Measurements from ENCODE around the gene SMCHD1.
"Not testable (repeated sequence)": the region's sequence is repeated elsewhere in the genome, so short reads cannot be mapped to it uniquely, and the experiment has no call there.

The SMCHD1 gene

DNA sequence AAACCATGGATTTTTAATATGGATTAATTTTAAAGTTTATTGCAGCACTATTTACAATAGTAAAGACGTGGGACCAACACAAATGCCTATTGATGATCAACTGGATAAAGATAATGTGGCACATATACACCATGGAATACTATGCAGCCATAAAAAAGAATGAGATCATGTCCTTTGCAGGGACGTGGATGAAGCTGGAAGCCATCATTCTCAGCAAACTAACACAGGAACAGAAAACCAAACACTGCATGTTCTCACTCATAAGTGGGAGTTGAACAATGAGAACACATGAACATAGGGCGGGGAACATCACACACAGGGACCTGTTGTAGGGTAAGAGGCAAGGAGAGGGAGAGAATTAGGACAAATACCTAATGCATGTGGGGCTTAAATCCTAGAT is 5.3 kb downstream of the SMCHD1 start:
- DNase-seq: not testable (repeated sequence)

DNA sequence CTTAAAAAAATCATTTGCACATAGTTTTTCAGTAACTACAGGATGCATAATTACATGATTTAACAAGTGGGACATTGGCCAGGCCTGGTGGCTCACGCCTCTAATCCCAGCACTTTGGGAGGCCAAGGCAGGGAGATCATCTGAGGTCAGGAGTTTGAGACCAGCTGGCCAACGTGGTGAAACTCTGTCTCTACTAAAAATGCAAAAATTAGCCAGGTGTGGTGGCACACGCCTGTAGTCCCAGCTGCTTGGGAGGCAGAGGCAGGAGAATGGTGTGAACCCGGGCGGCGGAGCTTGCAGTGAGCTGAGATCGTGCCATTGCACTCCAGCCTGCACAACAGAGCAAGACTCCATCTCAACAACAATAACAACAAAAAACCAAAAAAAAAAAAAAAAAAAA is 6.8 kb downstream of the SMCHD1 start:
- DNase-seq: not testable (repeated sequence)

DNA sequence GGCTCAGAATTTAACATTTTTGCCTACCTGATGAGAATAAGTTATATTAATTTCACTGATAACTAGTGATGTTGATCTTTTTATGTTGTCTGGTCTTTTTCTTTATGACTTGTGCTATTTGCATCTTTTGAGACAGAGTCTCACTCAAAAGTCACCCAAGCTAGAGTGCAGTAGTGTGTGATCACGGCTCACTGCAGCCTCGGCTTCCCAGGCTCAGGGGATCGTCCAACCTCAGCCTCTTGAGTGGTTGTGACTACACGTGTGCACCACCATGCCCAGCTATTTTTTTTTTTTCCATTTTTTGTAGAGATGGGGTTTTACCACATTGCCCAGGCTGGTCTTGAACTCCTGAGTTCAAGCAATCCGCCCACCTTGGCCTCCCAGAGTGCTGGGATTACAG is 7.5 kb downstream of the SMCHD1 start:
- DNase-seq: no peak

DNA sequence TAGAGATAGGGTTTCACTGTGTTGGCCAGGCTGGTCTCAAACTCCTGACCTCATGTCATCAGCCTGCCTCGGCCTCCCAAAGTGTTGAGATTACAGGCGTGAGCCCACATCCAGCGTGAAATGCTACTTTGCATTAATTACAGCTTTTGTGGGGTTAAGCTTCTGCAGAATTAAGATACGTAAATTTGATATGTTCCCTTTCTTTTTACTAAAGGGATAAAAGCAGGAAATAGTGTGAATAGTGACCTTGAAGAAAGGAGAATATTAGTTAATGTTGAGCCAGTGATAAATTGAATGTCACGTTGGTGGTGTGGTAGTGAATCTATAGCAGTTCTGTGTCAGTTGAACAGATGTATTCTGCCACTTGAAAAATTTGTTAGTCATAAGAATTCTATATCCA is 16.9 kb downstream of the SMCHD1 start:
- no peak for DNase-seq

DNA sequence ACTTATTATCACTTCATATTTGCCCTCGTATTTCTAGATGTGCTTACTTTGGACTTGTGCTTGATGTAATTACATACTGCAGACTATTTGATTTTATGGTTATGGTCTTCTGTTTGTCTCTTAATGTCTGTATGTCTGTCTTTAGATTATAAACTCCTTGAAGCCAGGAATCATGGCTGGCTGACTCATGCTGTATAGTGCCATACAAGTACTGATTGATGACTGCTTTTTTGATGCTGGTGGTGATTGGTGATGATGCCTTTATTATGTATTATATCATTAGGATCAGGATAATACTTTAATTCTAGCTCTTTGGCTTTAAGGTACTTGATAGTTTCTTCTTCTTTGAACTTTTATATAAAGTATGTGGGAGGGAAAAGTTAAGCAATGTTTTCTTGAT is 17.3 kb downstream of the SMCHD1 start:
- no peak for DNase-seq

DNA sequence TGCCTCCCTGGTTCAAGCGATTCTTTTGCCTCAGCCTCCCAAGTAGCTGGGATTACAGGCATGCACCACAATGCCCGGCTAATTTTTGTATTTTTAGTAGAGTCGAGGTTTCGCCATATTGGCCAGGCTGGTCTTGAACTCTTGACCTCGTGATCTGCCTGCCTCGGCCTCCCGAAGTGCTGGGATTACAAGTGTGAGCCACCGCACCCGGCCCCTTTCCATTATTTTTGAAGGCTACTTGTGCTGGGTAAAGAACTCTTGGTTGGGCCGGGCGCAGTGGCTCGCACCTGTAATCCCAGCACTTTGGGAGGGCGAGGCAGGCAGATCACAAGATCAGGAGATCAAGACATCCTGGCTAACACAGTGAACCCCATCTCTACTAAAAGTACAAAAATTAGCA is 23.4 kb downstream of the SMCHD1 start:
- DNase-seq: not testable (repeated sequence)

DNA sequence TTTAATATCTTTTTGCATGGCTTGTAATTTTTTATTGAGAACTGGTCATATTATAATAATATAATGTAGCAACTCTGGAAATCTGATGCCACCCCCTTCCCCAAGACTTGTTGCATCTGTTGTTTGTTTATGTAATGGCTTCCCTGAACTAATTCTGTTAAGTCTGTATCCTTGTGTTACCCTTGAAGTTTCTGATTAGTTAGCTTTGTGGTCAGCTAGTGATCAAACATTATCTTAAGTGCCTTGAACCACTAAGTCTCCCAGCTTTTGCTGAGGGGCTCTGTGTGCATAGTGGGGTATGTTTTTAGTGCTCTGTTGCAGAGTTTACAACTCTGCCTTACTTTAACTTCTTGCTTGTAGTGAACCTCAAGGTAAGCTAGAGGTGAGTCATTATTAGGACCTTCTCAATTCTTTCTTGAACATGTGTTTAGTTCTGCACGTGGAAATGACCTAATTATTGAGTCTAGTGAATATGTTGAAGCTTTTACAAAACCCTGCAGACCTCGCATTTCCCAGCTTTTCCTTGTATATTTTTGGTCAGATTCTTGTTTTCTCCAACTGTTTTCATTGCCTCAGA is 24.8 kb downstream of the SMCHD1 start:
- no peak for DNase-seq

DNA sequence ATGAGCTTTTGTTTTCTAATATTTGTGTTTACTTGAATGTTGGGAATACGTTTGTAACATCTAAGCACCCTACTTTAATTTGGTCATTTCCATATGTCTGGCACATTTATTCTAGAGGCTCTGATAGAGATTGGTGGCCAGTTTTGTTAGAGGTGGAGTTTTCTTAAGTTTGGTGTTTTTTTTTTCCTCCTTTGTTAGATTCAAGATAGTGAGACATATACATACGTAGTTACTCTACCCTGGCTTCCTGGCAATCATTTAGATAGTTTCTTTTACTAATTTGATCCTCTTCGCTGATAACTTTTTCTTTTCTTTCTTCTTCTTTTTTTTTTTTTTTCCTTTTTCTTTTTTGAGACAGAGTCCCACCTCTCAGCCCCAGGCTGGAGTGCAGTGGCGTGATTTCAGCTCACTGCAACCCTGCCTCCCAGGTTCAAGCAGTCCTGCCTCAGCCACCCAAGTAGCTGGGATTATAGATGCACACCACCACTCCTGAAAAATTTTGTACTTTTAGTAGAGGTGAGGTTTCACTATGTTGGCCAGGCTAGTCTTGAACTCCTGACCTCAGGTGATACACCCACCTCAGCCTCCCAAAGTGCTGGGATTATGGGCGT is 26.6 kb downstream of the SMCHD1 start:
- no peak for DNase-seq

DNA sequence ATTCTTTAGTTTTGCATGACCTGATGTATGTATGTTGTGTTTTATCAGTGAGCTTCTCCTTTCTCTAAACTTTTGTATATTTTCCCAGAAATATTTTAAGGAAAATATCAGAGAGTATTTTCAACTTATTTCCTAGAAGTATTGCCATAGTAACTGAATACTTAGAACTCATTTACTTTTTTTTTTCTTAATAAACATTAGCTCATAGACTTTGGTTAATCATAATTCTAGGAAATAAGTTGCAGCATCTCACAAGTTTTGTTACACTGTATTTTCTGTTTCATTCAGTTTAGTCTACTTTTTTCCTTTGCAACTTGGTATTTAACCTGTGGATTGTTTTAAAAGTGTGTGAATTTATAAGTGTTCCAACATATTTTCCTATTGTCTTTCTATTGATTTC is 27.5 kb downstream of the SMCHD1 start:
- DNase-seq: no peak

DNA sequence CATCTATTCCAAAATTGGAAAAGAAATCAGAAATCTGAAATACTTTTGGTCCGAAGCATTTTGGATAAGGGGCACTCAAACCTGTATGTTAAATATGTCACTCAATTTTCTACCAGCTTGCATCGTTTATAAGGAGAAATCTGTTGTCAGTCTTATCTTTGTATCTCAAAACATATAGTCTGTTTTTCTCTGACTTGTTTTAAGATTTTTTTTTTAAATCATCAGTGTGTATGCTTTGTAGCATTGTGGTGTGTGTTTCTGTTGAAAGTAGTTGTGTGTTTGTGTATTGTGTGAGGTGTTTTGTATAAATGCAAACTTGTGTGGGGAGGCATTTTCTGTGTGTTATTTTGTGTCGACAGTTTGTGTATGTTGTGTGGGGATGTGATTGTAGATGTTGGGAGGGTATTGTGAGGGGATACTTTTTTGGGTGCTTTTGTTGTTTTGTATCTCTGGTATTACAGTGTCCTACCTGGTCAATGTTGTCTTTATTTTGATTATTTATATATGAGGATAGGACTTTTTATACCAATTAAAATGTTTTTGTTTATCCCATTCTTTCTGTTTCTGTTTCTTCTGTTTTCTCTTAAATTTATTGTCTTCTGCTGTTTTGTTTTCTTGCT is 30.9 kb downstream of the SMCHD1 start:
- no peak for DNase-seq

DNA sequence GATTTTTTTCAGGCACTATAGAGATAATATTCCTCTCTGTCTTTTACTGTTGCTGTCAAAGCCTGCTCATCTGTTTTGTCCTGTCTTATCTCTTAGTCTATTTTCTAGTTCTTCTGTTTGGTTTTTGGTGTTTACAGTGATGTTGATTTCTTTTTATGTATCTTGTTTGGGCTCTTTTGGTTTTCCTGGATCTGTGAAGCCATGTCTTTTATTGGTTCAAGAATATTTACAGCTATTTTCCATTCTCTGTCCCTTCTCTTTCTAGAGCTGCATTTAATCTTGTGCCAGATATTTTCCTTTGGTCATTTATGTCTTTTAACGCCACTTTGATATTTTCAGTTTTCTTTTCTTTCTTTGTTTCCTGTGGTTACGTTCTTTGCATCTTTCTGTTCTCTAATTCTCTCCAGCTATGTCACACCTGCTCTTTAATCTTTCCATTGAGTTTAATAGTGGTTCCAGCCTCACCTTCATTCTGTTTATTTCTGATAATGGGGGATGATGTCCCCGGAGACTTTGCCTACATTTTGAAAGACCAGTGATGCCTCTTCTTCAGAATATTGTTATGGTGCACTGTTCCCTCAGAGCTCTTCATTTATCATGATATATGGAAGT is 32.0 kb downstream of the SMCHD1 start:
- DNase-seq: no peak

DNA sequence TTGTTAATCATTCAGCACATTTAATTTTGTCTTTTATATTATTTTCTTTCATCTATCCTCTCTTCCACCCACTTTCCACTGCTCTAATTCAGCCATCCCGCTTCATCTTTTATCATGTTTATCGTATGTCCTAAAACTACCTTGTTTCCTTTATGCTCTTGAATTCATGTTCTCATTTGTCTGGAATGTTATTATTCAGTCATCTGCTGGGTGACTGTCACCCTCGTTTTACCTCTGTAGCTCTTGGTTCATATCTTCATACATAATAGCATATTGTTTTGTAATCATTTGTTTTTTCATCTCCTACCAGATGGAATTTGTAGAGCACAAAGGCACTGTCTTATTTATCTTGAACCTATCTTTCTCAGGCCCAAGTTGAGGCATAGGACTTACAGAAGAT is 37.0 kb downstream of the SMCHD1 start:
- DNase-seq: no peak

DNA sequence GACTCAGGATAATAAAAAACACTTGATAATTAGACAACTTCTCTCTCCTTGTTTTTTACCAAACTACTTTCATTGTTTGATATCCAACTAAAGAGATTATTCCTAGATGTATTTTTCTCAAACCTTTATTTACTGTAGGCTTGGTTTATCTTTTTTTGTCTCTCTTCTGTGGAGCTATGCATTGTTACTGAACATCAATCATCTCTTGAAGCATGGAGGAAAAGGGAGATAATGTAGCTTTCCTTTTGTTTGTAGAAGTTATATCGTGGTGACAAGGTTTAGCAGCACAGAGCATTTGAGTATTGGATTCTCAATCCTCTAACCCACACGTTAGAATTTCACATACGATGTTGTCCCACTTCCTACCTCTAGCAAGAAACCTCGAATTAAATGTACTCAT is 41.7 kb downstream of the SMCHD1 start:
- DNase-seq: no peak

DNA sequence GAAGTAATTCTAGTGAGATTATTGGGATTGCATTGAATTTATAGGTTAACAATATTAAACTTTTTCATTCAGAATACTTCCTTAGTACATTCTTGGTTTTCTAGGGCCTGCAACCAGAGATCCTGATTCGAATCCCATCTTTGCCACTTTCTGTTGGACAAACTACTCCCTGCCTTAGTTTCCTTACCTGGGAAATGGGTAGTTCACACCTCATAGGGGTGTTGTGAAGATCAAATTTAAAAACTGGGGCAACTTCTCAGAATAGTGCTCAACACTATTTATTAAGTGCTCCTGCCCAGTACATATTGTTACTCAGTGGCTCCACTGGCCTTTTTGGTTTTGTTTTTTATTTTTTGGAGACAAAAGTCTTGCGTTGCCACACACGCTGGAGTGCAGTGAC is 43.5 kb downstream of the SMCHD1 start:
- DNase-seq: no peak

DNA sequence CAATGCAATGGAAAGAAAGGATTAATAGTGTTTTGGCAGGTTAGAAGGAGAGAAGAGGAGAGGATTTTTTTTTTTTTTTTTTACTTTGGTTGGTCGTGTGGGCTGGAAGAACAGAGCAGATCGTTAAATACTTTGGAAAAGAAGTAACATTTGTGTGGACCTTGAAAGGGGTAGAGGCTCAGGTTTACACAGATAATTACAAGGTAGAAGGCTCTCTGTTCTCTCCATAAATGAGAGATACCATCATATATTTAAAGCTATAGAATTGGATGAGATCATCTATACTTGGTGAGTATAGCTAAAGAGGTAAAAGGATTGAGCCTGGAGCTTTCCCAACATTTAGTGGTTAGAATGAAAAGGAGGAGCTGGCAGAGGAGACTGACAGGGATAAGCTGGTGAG is 49.0 kb downstream of the SMCHD1 start:
- DNase-seq: no peak

DNA sequence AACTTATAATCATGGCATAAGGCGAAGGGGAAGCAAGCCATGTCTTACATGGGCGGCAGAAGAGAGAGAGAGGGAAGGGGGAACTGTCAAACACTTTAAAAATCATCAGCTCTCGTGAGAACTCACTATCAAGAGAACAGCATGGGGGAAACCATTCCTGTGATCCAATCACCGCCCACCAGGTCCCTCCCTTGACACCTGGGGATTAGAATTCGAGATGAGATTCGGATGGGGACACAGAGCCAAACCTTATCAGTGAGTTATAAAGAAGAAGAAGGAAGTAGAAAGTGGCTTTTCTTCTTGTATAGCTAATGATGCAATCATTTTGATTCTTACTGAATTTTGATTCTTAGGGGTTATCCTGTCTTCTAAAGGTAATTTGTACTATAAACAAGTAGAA is 51.4 kb downstream of the SMCHD1 start:
- no peak for DNase-seq

DNA sequence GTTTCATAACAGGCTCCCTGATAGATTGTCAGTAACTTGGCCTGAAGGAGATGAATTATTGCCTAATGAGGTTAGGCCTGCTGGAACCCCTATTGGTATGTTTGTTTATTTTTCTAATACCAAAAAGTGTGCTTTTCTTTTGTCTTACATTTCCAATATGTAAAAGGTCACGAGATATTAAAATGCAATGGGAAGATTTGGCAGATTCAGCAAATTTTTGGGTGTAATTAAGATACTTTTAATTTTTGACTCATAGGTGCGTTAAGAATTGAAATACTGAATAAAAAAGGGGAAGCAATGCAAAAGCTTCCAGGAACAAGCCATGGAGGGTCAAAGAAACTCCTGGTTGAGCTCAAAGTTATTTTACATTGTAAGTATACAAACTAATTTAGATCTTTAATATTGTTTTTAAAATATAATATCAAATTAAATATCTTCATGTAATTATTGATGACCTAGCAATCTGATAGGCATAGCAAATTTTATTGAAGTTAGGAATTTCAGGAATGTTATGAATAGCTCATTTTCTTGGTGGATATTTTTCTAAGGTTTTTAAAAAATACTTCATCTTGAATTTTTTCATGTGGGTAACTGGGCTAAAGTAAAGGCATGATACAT is 52.1 kb downstream of the SMCHD1 start:
- DNase-seq: no peak

DNA sequence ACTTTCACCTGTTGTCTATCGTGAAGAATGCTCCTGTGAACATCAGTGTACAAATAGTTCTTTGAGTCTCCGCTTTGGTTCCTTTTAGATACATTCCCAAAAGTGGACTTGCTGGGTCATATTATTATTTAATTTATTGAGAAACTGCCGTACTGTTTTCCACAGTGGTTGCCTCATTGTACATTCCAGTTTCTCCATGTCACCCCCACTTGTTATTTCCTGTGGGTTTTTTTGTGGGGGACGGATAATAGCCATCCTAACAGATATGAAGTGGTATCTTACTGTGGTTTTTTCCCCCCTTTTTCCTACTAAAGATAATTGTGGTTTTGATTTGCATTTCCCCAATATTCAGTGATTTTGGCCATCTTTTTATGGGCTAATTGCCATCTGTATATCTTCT is 53.8 kb downstream of the SMCHD1 start:
- DNase-seq: no peak

DNA sequence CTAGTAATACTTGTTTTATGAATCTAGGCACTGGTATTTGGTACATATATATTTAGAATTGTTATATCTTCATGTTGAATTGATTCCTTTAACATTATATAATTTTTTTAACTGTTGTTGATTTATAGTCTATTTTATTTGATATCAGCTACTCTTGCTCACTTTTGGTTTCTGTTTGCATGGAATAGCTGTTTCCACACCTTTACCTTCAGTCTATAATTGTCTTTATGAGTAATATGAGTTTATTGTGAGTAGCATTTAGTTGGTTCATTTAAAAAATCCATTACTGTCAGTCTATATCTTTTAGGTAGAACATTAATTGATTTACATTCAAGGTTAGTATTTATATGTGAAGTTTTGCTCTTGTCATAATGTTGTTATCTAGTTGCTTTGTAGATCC is 58.6 kb downstream of the SMCHD1 start:
- DNase-seq: no peak

DNA sequence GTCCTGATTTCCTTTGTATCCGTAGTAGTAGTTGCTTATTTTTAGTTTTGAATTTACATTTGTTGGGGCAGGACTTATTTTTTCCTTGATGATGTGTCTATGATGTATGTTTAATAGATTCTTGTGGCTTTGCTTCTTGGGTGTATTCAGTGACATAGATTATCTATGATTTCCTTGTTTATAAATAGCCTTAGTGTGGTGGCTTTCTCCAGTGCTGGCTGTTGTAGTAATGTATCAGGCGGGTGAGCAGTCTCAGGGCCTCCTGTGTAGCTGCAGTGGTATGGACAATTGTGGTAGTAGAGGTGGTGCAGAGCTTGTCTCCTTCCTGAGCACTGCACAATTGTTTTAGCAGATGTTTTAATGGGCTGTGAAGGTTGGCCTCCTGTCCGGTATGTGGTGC is 60.5 kb downstream of the SMCHD1 start:
- DNase-seq: no peak

DNA sequence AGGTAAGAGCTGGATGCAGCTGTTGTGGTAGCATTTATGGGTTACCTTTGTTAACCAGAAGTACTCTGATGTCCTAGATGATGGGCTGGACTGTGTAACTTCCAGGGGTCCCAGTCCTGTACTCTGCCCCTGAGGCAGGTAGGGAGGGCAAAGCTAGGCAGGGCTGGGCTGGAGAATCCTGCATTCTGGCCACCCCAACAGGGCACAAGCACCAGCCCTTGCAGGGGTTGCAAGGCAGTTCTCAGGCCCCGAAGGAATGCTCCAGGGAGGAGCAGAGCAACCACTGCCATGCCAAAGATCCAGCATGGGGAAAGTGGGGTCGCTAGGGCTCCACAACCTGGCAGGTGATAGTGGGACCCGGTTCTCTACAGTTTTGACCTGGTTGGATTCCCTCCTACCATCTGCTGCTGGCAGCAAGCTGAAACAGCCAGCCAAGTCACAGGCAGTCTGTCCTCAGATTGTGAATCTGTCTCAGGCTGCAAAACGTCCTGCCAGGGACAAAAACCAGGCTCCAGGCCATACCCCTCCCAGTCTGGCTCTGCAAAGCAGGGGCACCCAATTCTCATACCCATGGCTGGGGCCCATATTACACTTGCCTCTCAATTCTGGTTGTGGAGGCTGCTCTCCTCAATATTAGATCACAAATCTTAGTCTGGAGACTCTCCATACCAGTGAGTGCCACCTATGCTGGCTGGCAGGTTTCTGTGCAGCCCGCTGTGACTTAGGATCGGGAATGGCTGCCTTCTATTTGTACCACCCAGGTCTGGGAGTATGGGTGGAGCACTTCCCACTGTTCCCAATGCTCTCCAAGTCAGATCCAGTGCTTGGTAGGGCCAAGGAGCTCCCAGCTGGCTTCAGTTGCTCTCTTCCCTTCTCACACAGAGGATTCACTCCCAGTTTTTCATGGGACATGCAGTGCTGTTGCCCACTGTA is 61.1 kb downstream of the SMCHD1 start:
- no peak for DNase-seq

DNA sequence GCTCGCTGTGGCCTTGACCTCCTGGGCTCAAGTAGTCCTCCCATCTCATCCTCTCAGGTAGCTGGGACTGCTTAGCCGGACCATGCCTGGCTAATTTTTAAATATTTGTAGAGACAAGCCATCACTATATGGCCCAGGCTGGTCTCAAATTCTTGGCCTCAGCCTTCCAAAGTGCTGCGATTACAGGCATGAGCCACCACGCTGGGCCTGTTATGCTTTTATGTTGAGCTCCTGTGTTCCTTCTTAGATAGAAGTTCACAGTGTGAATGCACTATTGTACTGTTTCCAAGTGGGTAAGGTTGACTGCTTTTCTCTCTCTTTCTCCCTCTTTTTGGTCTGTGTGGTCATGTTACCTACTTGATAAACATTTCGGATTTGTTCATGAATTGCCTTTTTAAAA is 61.9 kb downstream of the SMCHD1 start:
- no peak for DNase-seq

DNA sequence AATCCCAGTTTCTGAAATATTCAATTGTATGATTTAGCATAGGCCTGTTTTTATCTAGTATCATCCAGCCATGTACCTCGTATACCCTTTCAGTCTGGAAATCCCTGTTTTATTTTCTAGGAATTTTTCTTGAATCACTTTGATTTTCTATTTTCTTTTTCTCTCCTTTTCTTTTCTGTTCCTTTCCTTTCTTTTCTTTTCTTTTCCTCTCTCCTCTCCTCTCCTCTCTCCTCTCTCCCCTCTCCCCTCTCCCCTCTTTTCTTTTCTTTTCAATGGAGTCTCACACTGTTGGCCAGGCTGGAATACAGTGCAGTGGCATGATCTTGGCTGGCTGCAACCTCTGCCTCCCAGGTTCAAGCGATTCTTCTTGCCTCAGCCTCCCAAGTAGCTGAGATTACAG is 63.5 kb downstream of the SMCHD1 start:
- DNase-seq: no peak
